ENCODE data around the gene RTCB.
"Not testable (repeated sequence)": the region's sequence is repeated elsewhere in the genome, so short reads cannot be mapped to it uniquely, and the experiment has no call there.

Gene RTCB

DNA sequence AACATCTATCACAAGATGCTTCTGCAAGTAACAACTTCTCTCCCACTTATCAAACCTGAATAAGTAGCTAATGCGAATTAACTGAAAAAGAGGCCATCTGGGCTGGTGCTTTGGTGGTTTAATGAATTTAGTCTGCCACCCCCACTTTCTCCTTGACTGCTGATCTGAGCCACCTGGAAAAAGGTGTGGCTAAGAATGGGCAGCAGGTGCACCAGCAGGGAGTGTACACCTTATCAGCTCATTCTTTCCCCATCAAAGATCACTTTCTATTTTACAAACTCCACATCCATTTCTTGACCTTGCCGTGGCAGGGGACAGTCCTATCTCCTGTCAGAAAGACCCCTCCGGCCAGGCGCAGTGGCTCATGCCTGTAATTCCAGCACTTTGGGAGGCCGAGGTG, 47.8 kb downstream of the RTCB start:
- TF ChIP-seq, protein P1, sequence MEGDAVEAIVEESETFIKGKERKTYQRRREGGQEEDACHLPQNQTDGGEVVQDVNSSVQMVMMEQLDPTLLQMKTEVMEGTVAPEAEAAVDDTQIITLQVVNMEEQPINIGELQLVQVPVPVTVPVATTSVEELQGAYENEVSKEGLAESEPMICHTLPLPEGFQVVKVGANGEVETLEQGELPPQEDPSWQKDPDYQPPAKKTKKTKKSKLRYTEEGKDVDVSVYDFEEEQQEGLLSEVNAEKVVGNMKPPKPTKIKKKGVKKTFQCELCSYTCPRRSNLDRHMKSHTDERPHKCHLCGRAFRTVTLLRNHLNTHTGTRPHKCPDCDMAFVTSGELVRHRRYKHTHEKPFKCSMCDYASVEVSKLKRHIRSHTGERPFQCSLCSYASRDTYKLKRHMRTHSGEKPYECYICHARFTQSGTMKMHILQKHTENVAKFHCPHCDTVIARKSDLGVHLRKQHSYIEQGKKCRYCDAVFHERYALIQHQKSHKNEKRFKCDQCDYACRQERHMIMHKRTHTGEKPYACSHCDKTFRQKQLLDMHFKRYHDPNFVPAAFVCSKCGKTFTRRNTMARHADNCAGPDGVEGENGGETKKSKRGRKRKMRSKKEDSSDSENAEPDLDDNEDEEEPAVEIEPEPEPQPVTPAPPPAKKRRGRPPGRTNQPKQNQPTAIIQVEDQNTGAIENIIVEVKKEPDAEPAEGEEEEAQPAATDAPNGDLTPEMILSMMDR (IDR thresholded peaks at IDR 0.05; ENCODE audit: insufficient read depth, low read length, missing control alignments): no peak

DNA sequence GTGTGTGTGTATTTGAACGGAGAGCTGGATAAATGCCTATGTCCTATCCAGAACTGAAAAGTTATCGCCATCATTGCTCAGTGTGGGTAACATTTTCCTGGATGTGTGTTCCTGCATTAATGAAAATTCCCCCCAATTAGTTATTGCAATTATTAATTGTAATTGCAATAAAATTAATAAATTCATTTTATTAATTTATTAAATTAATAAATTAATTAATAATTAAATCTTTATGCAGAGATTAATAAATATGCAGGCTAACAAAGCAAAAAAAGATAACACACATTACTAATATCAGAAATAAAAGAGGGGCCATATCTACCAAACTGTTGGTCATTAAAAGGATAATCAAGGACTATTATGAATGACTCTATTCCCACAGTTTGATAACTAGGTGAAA, 50.8 kb downstream of the RTCB start:
- POLR2A ChIA-PET: no interaction called here
- TF ChIP-seq, protein P1 (IDR thresholded peaks at IDR 0.05; ENCODE audit: insufficient read depth, low read length, missing control alignments): no peak
- no peak overlapping the region for H3K4me3 ChIP-seq (ENCODE audit: low read depth, low read length)
- DNase-seq (ENCODE audit: low read depth, low spot score): no peak
- CTCF ChIA-PET: no interaction called here

More for the DNA sequence above, 47.8 kb downstream of the RTCB start:
- CTCF ChIA-PET: no interaction called here
- no peak overlapping the region for H3K4me3 ChIP-seq (ENCODE audit: low read depth, low read length)
- DNase-seq (ENCODE audit: low read depth, low spot score): no peak
- POLR2A ChIA-PET: no interaction called here

DNA sequence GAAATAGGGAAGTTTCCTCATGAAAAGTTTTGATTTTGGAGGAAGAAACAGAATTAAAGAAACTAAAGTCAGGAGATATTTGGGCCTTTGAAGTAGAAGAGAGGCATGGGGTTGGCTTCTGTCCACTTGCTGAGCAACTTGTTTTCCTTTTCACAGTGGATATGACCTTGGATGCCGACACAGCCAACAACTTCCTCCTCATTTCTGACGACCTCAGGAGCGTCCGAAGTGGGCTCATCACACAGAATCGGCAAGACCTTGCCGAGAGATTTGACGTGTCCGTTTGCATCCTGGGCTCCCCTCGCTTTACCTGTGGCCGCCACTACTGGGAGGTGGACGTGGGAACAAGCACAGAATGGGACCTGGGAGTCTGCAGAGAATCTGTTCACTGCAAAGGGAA, 52.0 kb downstream of the RTCB start:
- POLR2A ChIA-PET; DNase-seq (ENCODE audit: low read depth, low spot score); CTCF ChIA-PET; H3K4me3 ChIP-seq (ENCODE audit: low read depth, low read length): not testable (repeated sequence)

DNA sequence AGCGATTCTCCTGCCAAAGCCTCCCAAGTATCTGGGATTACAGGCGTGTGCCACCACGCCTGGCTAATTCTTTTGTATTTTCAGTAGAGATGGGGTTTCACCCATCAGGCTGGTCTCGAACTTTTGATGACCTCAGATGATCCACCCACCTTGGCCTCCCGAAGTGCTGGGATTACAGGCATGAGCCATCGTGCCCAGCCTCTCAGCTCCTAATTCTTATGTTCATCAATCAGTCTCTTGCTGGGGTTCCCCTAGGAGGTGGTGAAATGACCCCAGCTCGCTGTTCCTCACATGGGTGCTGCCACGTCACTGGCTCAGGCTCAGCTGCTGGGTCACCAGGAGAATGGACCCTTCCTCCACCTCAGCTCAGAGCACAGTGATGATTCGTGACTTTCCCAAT, 54.5 kb downstream of the RTCB start, which contains the start of gene RFPL3:
Gene RFPL3 (plus strand): TSS at position 301 of the 400 bp plus-strand sequence. CDS start 205 bp downstream, outside the sequence.
- CTCF ChIA-PET; DNase-seq (ENCODE audit: low read depth, low spot score); H3K4me3 ChIP-seq (ENCODE audit: low read depth, low read length); POLR2A ChIA-PET: not testable (repeated sequence)

DNA sequence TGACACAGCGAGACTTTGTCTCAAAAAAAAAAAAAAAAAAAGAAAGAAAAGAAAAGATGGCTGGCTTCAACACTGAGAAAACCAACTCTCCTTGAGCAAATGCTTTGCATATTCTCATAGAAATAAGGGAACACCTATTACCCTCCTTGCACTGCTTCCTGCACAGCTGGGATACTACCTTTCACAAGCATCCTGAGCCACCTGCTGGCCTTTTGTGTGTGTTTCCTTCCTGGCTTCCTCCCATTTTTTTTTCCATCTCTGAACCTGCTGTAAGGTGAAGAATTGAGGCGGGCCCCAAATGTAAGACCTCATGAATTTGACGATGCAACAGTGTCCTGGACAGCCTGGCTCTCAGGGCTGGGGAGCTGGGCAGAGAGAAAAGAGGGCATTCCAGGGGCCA, 56.3 kb downstream of the RTCB start:
- TF ChIP-seq, protein P1 (IDR thresholded peaks at IDR 0.05; ENCODE audit: insufficient read depth, low read length, missing control alignments): no peak
- DNase-seq (ENCODE audit: low read depth, low spot score): no peak
- ChIA-PET POLR2A (no interaction called here), CTCF (no interaction called here)
- no peak overlapping the region for H3K4me3 ChIP-seq (ENCODE audit: low read depth, low read length)

DNA sequence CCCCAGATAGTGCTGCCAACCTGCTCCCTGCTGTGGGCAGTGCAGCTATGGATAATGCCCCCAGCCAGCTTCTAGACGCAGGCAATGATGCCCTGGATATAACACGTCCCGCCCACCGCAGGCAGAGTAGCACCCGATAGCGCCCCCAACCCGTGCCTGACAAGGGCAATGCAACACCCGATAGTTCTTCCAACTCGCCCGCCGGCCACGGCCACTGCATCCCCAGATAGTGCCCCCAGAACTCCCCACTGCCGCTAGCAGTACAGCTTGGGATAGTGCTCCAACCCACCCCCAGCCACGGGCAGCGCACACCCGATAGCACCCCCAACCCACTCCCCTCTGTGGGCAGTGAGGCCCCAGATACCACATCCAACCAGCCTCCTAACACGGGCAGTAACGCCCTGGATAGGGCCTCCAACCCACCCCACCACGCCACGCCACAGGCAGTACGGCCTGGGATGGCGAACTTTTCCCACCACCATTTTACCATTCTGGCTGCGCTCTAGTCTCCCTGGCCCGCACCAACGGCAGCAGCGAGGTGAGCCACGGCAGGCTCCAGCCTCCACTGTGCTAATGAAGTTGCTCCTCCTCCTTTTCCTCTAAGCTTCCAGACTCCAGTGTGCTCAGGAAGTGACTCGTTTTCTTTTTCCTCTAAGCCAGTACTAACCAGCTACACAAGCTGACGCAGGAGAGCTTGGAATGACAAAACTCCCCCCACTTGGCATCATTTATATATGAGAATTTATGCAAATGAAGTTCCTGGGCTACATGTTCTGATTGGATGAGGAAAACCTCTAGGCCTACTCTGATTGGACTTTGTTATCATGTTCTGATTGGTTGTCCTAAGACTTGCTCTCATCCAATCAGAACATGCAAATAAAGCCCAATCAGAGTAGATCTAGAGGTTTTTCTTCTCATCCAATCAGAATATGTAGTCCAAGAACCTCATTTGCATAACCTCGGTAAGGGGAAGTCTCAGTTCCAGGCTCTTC, 57.4 kb downstream of the RTCB start:
- no peak overlapping the region for H3K4me3 ChIP-seq (ENCODE audit: low read depth, low read length)
- TF ChIP-seq, protein P1 (IDR thresholded peaks at IDR 0.05; ENCODE audit: insufficient read depth, low read length, missing control alignments): no peak
- no peak for DNase-seq (ENCODE audit: low read depth, low spot score)
- ChIA-PET CTCF (no interaction called here), POLR2A (no interaction called here)

DNA sequence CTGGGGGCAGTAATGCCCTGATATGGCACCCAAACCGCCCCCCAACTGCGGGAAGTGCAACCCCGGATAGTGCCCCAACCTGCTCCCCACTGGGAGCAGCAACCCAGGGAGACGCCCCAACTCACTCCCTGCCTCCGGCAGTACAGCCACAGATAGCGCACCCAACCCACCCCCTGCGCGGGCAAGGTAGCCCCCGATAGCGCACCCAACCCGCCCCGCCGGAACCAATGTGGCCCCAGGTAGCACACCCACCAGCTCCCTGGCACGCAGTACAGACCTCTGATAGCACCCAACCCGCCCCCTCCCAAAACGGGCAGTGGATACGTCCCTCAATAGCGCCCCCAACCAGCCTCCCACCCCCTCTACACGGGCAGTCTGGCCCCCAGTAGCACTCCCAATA, 58.2 kb downstream of the RTCB start:
- DNase-seq (ENCODE audit: low read depth, low spot score): no peak
- POLR2A ChIA-PET: no interaction called here
- CTCF ChIA-PET: no interaction called here
- H3K4me3 ChIP-seq (ENCODE audit: low read depth, low read length): no peak overlapping the region
- TF ChIP-seq, protein P1 (IDR thresholded peaks at IDR 0.05; ENCODE audit: insufficient read depth, low read length, missing control alignments): no peak
